Small intestine (tissue), 7 donors: Measurements from ENCODE around the gene FCRL6. TPM values are rescaled to one million over a fixed set of nuclear protein-coding genes. Genes with fewer than 3 reads are reported as not detected.
A peak's percentile ranks its signal among the peaks of the same experiment; 100 is the strongest.

ENCODE experiments used
- DNase-seq, 2 donors: peaks; one replicate each; pipeline versions ENCODE4 v3.0.0 to v3.0.0-alpha.2; 2013
- FAIRE-seq: peaks from 2 replicates; lab custom pipeline; 2012; peaks lifted over from hg19 to GRCh38; lab: Jason Lieb, UNC
- H3K27ac ChIP-seq, 3 donors: one replicate each; pipeline ENCODE4 v1.5.1; 2013; ENCODE audit warnings: low read length in 2 of 3, mild to moderate bottlenecking in 2 of 3, control low read depth in 1 of 3, inconsistent platforms in 1 of 3, low read depth in 1 of 3, moderate library complexity in 1 of 3
- H3K27me3 ChIP-seq, 3 donors: one replicate each; pipeline ENCODE4 v1.6.1; 2013; ENCODE audit warnings: low read length in 3 of 3, inconsistent platforms in 1 of 3; ENCODE audit not compliant: control insufficient read depth in 3 of 3, insufficient read depth in 3 of 3
- H3K36me3 ChIP-seq, 3 donors: one replicate each; pipeline ENCODE4 v1.6.1; 2013; ENCODE audit warnings: low read length in 3 of 3, inconsistent platforms in 1 of 3, low read depth in 1 of 3, mild to moderate bottlenecking in 1 of 3, moderate library complexity in 1 of 3; ENCODE audit not compliant: control insufficient read depth in 3 of 3, insufficient read depth in 2 of 3
- H3K4me1 ChIP-seq, 3 donors: one replicate each; pipeline ENCODE4 v1.6.1; 2013; ENCODE audit warnings: low read length in 2 of 3, inconsistent platforms in 1 of 3, low read depth in 1 of 3, mild to moderate bottlenecking in 1 of 3, moderate library complexity in 1 of 3; ENCODE audit not compliant: control insufficient read depth in 3 of 3, insufficient read depth in 2 of 3
- H3K4me3 ChIP-seq, 3 donors: one replicate each; pipeline ENCODE4 v1.5.1; 2013; ENCODE audit warnings: low read length in 3 of 3, control low read depth in 1 of 3, inconsistent platforms in 1 of 3, low read depth in 1 of 3, mild to moderate bottlenecking in 1 of 3, moderate library complexity in 1 of 3
- H3K9me3 ChIP-seq, 2 donors: one replicate each; pipeline ENCODE4 v1.6.1; 2013; ENCODE audit warnings: low read depth in 1 of 2, low read length in 1 of 2; ENCODE audit not compliant: control insufficient read depth in 2 of 2, insufficient read depth in 1 of 2
- WGBS, 3 donors: extraction: QIAGEN DNeasy Blood & Tissue Kit; methylation state at CpG; one replicate each; pipeline ENCODE4 v1.1.7; 2013; 5-methylcytosine and 5-hydroxymethylcytosine counted together
- polyA plus RNA-seq, 4 donors: library from polyadenylated mRNA; stranded (reverse) in 3 of 4; unstranded in 1 of 4; fragments of 200-250 nt in 3 of 4; fragments of 120-200 nt in 1 of 4; gene quantifications; one replicate each; pipeline versions ENCODE4 v1.2.1 to v1.2.3, GENCODE V29; 2013
- donor health status: healthy with polysubstance abuse.
- donor health status: control.
- donor health status: control.
- donor health status: Bipolar disorder and iron deficiency.
- donor health status: healthy.

FCRL6 gene
- polyA plus RNA-seq, 4 donors, result 0.32 to 0.81 (median 0.40) TPM; not detected in 1

- H3K27me3 ChIP-seq, result no peaks in the 10 kb centered on the region
- no peak overlapping the region for H3K4me3 ChIP-seq
- H3K4me1 ChIP-seq, result peaks cover 0 to 27% (median 3%) of the 10 kb centered on the region in 3 donors
- H3K36me3 ChIP-seq, result no peaks in the 10 kb centered on the region
- no peak overlapping the region for H3K27ac ChIP-seq
- WGBS, 3 donors, result 48 to 81% (median 55%) methylated on average over 3 of the region's 3 CpGs
- DNase-seq (no peak), FAIRE-seq (no peak)
- no peaks in the 10 kb centered on the region for H3K9me3 ChIP-seq
These were observed 46.2 kb downstream of the FCRL6 start for GRCh38 chr1:159848326-159848725.

GRCh38 chr1:159849626-159850366 is 47.6 kb downstream of the FCRL6 start:
- Histone ChIP-seq H3K36me3 (no peaks in the 10 kb centered on the region), H3K4me1 (peaks cover 0 to 32% (median 3%) of the 10 kb centered on the region in 3 donors), H3K9me3 (no peaks in the 10 kb centered on the region), H3K27me3 (no peaks in the 10 kb centered on the region), H3K4me3 (no peak overlapping the region), H3K27ac (no peak overlapping the region)
- no peak for FAIRE-seq
- 72 to 86% (median 74%) methylated on average over 2 of the region's 2 CpGs for WGBS, 3 donors
- DNase-seq, result no peak

- FAIRE-seq (no peak), DNase-seq (no peak)
- no peaks in the 10 kb centered on the region for H3K9me3 ChIP-seq
- no peak overlapping the region for H3K4me3 ChIP-seq
- H3K4me1 ChIP-seq, result peaks cover 0 to 30% (median 0%) of the 10 kb centered on the region in 3 donors
- no peak overlapping the region for H3K27ac ChIP-seq
- H3K27me3 ChIP-seq, result no peaks in the 10 kb centered on the region
- H3K36me3 ChIP-seq, result no peaks in the 10 kb centered on the region
- 62 to 70% (median 69%) methylated on average over 1 of the region's 1 CpG for WGBS, 3 donors
These were observed 49.2 kb downstream of the FCRL6 start for GRCh38 chr1:159851407-159851806.

GRCh38 chr1:159853417-159854115 is 51.4 kb downstream of the FCRL6 start:
- 14 to 29% (median 19%) methylated on average over 6 of the region's 6 CpGs for WGBS, 3 donors
- peak overlapping the region; percentile 85 to 96 (median 96) for H3K27ac ChIP-seq
- H3K4me3 ChIP-seq, result peak overlapping the region in 2 of 3 donors; percentile 56 to 62
- peaks cover 0 to 1% (median 0%) of the 10 kb centered on the region in 3 donors for H3K36me3 ChIP-seq
- FAIRE-seq, result no peak
- H3K9me3 ChIP-seq, result no peaks in the 10 kb centered on the region
- H3K4me1 ChIP-seq, result peaks cover 0 to 19% (median 0%) of the 10 kb centered on the region in 3 donors
- H3K27me3 ChIP-seq, result no peaks in the 10 kb centered on the region
- no peak for DNase-seq

GRCh38 chr1:159854116-159854692 is 52.0 kb downstream of the FCRL6 start:
- DNase-seq, result peak; percentile 86 to 95
- Histone ChIP-seq H3K4me1 (peaks cover 0 to 19% (median 0%) of the 10 kb centered on the region in 3 donors), H3K9me3 (no peaks in the 10 kb centered on the region), H3K36me3 (peaks cover 0 to 3% (median 0%) of the 10 kb centered on the region in 3 donors), H3K27ac (peak overlapping the region; percentile 85 to 96 (median 96)), H3K27me3 (no peaks in the 10 kb centered on the region), H3K4me3 (peak overlapping the region; percentile 56 to 63 (median 62))
- 1 to 2% (median 2%) methylated on average over 21 to 31 of the region's 31 CpGs for WGBS, 3 donors
- FAIRE-seq, result no peak

- 0% methylated on average over 47 to 59 of the region's 59 CpGs for WGBS, 3 donors
These were observed 52.6 kb downstream of the FCRL6 start for GRCh38 chr1:159854693-159855192.

GRCh38 chr1:159855709-159856108 is 53.5 kb downstream of the FCRL6 start:
- no peak overlapping the region for H3K4me3 ChIP-seq
- H3K4me1 ChIP-seq, result peaks cover 0 to 28% (median 0%) of the 10 kb centered on the region in 3 donors
- WGBS, 3 donors, result 87 to 94% (median 91%) methylated on average over 31 to 34 of the region's 34 CpGs
- H3K36me3 ChIP-seq, result peaks cover 0 to 3% (median 0%) of the 10 kb centered on the region in 3 donors
- H3K27ac ChIP-seq, result no peak overlapping the region
- no peaks in the 10 kb centered on the region for H3K27me3 ChIP-seq
- DNase-seq (no peak), FAIRE-seq (no peak)
- no peaks in the 10 kb centered on the region for H3K9me3 ChIP-seq

More at GRCh38 chr1:159854693-159855192, 52.6 kb downstream of the FCRL6 start:
- Histone ChIP-seq H3K9me3 (no peaks in the 10 kb centered on the region), H3K27me3 (no peaks in the 10 kb centered on the region), H3K27ac (peak overlapping the region; percentile 85 to 96 (median 96)), H3K4me1 (peaks cover 0 to 22% (median 0%) of the 10 kb centered on the region in 3 donors), H3K36me3 (peaks cover 0 to 3% (median 0%) of the 10 kb centered on the region in 3 donors), H3K4me3 (peak overlapping the region; percentile 56 to 63 (median 62))
- FAIRE-seq (no peak), DNase-seq (peak; percentile 86 to 97)

- H3K27ac ChIP-seq, result no peak overlapping the region
These were observed 54.4 kb downstream of the FCRL6 start for GRCh38 chr1:159856576-159856975.

More at GRCh38 chr1:159856576-159856975, 54.4 kb downstream of the FCRL6 start:
- Histone ChIP-seq H3K4me3 (no peak overlapping the region), H3K27me3 (no peaks in the 10 kb centered on the region), H3K4me1 (peaks cover 0 to 28% (median 0%) of the 10 kb centered on the region in 3 donors), H3K36me3 (peaks cover 0 to 7% (median 0%) of the 10 kb centered on the region in 3 donors), H3K9me3 (no peaks in the 10 kb centered on the region)
- FAIRE-seq (no peak), DNase-seq (no peak)
- 94 to 100% (median 98%) methylated on average over 1 of the region's 1 CpG for WGBS, 3 donors
